Osteocyte (in vitro differentiated cells): ENCODE data around the gene ARAP1. TPM values are rescaled to one million over a fixed set of nuclear protein-coding genes. Genes with fewer than 3 reads are reported as not detected.

Experiments used
- DNase-seq: peaks from one replicate; pipeline ENCODE4 v3.0.0; 2021; ENCODE audit warnings: mixed read lengths; ENCODE audit not compliant: unreplicated experiment; ENCODE audit errors: extremely low spot score
- H3K27ac Mint-ChIP-seq: one replicate; pipeline ENCODE4 v1.8.0; 2021; ENCODE audit warnings: mild to moderate bottlenecking, mixed read lengths; ENCODE audit not compliant: unreplicated experiment
- H3K27me3 Mint-ChIP-seq: one replicate; pipeline ENCODE4 v1.8.0; 2021; ENCODE audit warnings: mixed read lengths; ENCODE audit not compliant: unreplicated experiment
- H3K36me3 Mint-ChIP-seq: one replicate; pipeline ENCODE4 v1.8.0; 2021; ENCODE audit warnings: mixed read lengths; ENCODE audit not compliant: unreplicated experiment
- H3K4me1 Mint-ChIP-seq: one replicate; pipeline ENCODE4 v1.8.0; 2021; ENCODE audit warnings: mixed read lengths; ENCODE audit not compliant: unreplicated experiment
- H3K4me3 Mint-ChIP-seq: one replicate; pipeline ENCODE4 v1.8.0; 2021; ENCODE audit warnings: mild to moderate bottlenecking, moderate library complexity, mixed read lengths; ENCODE audit not compliant: unreplicated experiment
- H3K9me3 Mint-ChIP-seq: one replicate; pipeline ENCODE4 v1.8.0; 2021; ENCODE audit warnings: mixed read lengths; ENCODE audit not compliant: unreplicated experiment
- total RNA-seq: library from RNA; stranded (reverse); gene quantifications from 2 replicates; pipeline ENCODE4 v1.2.1, GENCODE V29; 2021
- TF ChIP-seq, protein P1 (sequence below): fragments of 200-600 bp; sonication (generic); IDR thresholded peaks from 2 replicates; pipeline ENCODE4 v1.5.0; 2021; ENCODE audit warnings: antibody characterized with exemption, mild to moderate bottlenecking, moderate library complexity

ARAP1 gene
- total RNA-seq, 1 donor from 2014 or later: 64.2 TPM

DNA sequence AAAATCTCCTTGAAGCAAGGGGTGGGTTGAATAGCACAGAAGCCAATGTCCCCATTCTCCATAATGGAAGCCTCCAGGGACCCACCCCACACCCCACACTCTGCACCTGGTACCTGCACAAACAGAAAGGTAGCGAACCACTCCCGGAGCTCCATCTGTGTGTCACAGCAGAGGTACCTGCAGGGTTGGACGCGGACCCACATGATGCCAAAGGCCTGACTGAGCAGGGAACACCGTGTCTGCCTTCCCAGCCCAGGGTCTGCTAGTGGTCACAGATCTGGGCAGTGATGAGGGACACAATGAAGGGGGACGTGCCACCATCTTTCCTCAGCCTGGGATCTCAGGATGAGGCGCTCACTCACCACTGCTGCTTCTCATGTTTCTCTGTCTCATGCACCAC lies 64.9 kb downstream of the ARAP1 start:
- H3K4me3 Mint-ChIP-seq: no peak overlapping the region
- H3K27me3 Mint-ChIP-seq: no peaks in the 10 kb centered on the region
- peaks cover 15% of the 10 kb centered on the region for H3K4me1 Mint-ChIP-seq
- no peak overlapping the region for H3K27ac Mint-ChIP-seq
- no peak for DNase-seq
- H3K9me3 Mint-ChIP-seq: no peaks in the 10 kb centered on the region
- TF ChIP-seq, protein P1, sequence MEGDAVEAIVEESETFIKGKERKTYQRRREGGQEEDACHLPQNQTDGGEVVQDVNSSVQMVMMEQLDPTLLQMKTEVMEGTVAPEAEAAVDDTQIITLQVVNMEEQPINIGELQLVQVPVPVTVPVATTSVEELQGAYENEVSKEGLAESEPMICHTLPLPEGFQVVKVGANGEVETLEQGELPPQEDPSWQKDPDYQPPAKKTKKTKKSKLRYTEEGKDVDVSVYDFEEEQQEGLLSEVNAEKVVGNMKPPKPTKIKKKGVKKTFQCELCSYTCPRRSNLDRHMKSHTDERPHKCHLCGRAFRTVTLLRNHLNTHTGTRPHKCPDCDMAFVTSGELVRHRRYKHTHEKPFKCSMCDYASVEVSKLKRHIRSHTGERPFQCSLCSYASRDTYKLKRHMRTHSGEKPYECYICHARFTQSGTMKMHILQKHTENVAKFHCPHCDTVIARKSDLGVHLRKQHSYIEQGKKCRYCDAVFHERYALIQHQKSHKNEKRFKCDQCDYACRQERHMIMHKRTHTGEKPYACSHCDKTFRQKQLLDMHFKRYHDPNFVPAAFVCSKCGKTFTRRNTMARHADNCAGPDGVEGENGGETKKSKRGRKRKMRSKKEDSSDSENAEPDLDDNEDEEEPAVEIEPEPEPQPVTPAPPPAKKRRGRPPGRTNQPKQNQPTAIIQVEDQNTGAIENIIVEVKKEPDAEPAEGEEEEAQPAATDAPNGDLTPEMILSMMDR: no peak
- peaks cover 16% of the 10 kb centered on the region for H3K36me3 Mint-ChIP-seq

GRCh38 chr11:72686639-72687220 lies 65.5 kb downstream of the ARAP1 start:
- Mint-ChIP-seq H3K27me3 (no peaks in the 10 kb centered on the region), H3K4me3 (no peak overlapping the region), H3K27ac (no peak overlapping the region), H3K36me3 (peaks cover 16% of the 10 kb centered on the region), H3K9me3 (no peaks in the 10 kb centered on the region), H3K4me1 (peaks cover 15% of the 10 kb centered on the region)
- no peak for DNase-seq
- TF ChIP-seq, protein P1: no peak

GRCh38 chr11:72685560-72686480 lies 66.4 kb downstream of the ARAP1 start:
- Mint-ChIP-seq H3K4me3 (no peak overlapping the region), H3K9me3 (no peaks in the 10 kb centered on the region), H3K27me3 (no peaks in the 10 kb centered on the region), H3K4me1 (peaks cover 15% of the 10 kb centered on the region), H3K36me3 (peaks cover 11% of the 10 kb centered on the region), H3K27ac (no peak overlapping the region)
- DNase-seq: no peak
- TF ChIP-seq, protein P1: no peak

DNA sequence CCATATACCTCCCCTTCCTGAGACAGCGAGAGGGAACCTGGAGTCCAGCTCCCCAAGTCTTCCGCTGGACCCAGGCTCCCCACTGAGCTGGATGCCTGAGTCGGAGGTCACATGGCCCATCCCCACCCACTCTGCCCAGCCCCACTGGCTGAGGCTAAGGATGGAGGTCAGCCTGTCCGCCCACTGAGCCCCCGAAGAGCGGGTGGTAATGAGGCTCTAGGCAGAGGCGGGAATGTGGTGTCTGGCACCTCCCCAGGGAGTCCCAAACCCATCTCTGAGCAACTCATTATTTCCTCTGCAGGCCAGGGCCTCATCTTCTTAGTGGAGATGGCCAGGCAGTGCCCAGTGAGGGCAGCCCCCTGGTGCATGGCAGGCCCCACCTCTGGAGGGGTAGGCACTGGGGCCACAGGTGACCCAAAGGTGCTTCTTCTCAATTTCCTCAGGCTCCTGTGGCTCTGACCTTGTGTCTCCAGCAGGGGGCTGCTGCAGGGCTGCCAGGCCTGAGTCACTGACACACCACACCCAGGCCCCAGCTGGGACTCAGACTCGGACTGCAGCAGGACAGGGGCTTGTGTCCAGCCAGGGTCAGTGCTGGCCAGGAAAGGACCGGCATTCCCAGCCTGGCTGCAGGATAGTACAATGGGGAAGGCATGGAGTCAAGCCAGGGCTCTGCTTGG lies 67.8 kb downstream of the ARAP1 start:
- H3K9me3 Mint-ChIP-seq: no peaks in the 10 kb centered on the region
- peaks cover 3% of the 10 kb centered on the region for H3K27me3 Mint-ChIP-seq
- H3K4me3 Mint-ChIP-seq: no peak overlapping the region
- H3K36me3 Mint-ChIP-seq: peaks cover 11% of the 10 kb centered on the region
- TF ChIP-seq, protein P1: peak; percentile 58
- H3K4me1 Mint-ChIP-seq: peaks cover 15% of the 10 kb centered on the region
- H3K27ac Mint-ChIP-seq: peak overlapping the region; percentile 54
- DNase-seq: no peak

DNA sequence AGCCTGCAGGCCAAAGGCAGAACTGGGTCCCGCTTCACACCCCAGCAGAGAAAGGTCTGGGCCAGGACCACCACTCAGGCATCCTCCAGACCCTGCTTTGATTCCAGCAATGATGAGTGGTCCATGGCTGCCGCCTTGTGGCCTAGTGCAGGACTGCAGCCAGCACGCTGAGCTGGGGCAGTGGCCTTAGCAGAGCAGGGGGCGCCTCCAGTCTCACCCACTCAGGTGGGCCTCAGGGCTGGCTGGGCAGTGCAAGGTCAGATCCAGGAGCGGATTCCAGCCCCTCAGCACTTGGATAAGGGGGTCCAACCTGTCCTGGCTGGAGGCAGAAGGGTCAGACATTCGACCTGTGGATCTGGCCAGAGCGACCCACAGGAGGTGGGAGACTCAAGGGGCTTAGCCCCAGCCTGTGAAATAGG lies 68.4 kb downstream of the ARAP1 start:
- DNase-seq: peak; percentile 89
- Mint-ChIP-seq H3K27me3 (peaks cover 9% of the 10 kb centered on the region), H3K27ac (peak overlapping the region; percentile 60)

More for the DNA sequence above, 68.4 kb downstream of the ARAP1 start:
- Mint-ChIP-seq H3K36me3 (peaks cover 11% of the 10 kb centered on the region), H3K4me3 (no peak overlapping the region), H3K4me1 (peaks cover 15% of the 10 kb centered on the region), H3K9me3 (no peaks in the 10 kb centered on the region)
- TF ChIP-seq, protein P1: peak; percentile 85
